ENCODE results near the gene NEUROG1. TPM values are rescaled to one million over a fixed set of nuclear protein-coding genes. Genes with fewer than 3 reads are reported as not detected.
A peak's percentile ranks its signal among the peaks of the same experiment; 100 is the strongest.

Gene NEUROG1
- total RNA-seq, 2 donors from 2014 or later, result not detected

GRCh38 chr5:135556620-135557019, 20.9 kb upstream of the NEUROG1 start:
- H3K27ac Mint-ChIP-seq, result no peak overlapping the region
- no peaks in the 10 kb centered on the region for H3K36me3 Mint-ChIP-seq (ENCODE audit: insufficient read depth in 2 of 2)
- no peak overlapping the region for H3K4me3 Mint-ChIP-seq
- no peak for ATAC-seq (replicated peaks in 1 of 2)
- no peaks in the 10 kb centered on the region for H3K4me1 Mint-ChIP-seq (ENCODE audit: low read depth)
- no peaks in the 10 kb centered on the region for H3K9me3 Mint-ChIP-seq
- H3K27me3 Mint-ChIP-seq (ENCODE audit: low read depth), result peaks cover 57% of the 10 kb centered on the region
- no peak for DNase-seq

- Mint-ChIP-seq H3K27ac (no peak overlapping the region), H3K4me1 (ENCODE audit: low read depth) (no peaks in the 10 kb centered on the region), H3K4me3 (no peak overlapping the region), H3K36me3 (ENCODE audit: insufficient read depth in 2 of 2) (no peaks in the 10 kb centered on the region), H3K9me3 (no peaks in the 10 kb centered on the region), H3K27me3 (ENCODE audit: low read depth) (peaks cover 61% of the 10 kb centered on the region)
- no peak for DNase-seq
- ATAC-seq (replicated peaks in 1 of 2), result no peak
These were observed 19.8 kb upstream of the NEUROG1 start for GRCh38 chr5:135555530-135555929.

- Mint-ChIP-seq H3K27ac (no peak overlapping the region), H3K9me3 (no peaks in the 10 kb centered on the region), H3K4me1 (ENCODE audit: low read depth) (no peaks in the 10 kb centered on the region), H3K4me3 (no peak overlapping the region), H3K36me3 (ENCODE audit: insufficient read depth in 2 of 2) (no peaks in the 10 kb centered on the region), H3K27me3 (ENCODE audit: low read depth) (peaks cover 61% of the 10 kb centered on the region)
- no peak for ATAC-seq (replicated peaks in 1 of 2)
- DNase-seq, result no peak
These were observed 18.1 kb upstream of the NEUROG1 start for GRCh38 chr5:135553688-135554462.

- Mint-ChIP-seq H3K27me3 (ENCODE audit: low read depth) (peaks cover 63% of the 10 kb centered on the region), H3K36me3 (ENCODE audit: insufficient read depth in 2 of 2) (no peaks in the 10 kb centered on the region), H3K4me3 (no peak overlapping the region), H3K9me3 (no peaks in the 10 kb centered on the region), H3K27ac (no peak overlapping the region), H3K4me1 (ENCODE audit: low read depth) (no peaks in the 10 kb centered on the region)
- ATAC-seq (replicated peaks in 1 of 2) (peak; percentile 74 to 82), DNase-seq (peak; percentile 60 to 71)
These were observed 16.1 kb upstream of the NEUROG1 start for GRCh38 chr5:135551593-135552447.

- DNase-seq (no peak), ATAC-seq (replicated peaks in 1 of 2) (no peak)
- Mint-ChIP-seq H3K9me3 (no peaks in the 10 kb centered on the region), H3K27me3 (ENCODE audit: low read depth) (peaks cover 72% of the 10 kb centered on the region), H3K27ac (no peak overlapping the region), H3K4me1 (ENCODE audit: low read depth) (peaks cover 3% of the 10 kb centered on the region), H3K4me3 (no peak overlapping the region), H3K36me3 (ENCODE audit: insufficient read depth in 2 of 2) (no peaks in the 10 kb centered on the region)
These were observed 13.6 kb upstream of the NEUROG1 start for GRCh38 chr5:135549413-135549812.

- Mint-ChIP-seq H3K9me3 (no peaks in the 10 kb centered on the region), H3K4me3 (no peak overlapping the region), H3K27me3 (ENCODE audit: low read depth) (peaks cover 80% of the 10 kb centered on the region), H3K36me3 (ENCODE audit: insufficient read depth in 2 of 2) (no peaks in the 10 kb centered on the region), H3K4me1 (ENCODE audit: low read depth) (peaks cover 14% of the 10 kb centered on the region), H3K27ac (no peak overlapping the region)
- no peak for ATAC-seq (replicated peaks in 1 of 2)
- no peak for DNase-seq
These were observed 12.0 kb upstream of the NEUROG1 start for GRCh38 chr5:135547590-135548254.

- no peak for ATAC-seq (replicated peaks in 1 of 2)
- H3K9me3 Mint-ChIP-seq, result no peaks in the 10 kb centered on the region
- peaks cover 84% of the 10 kb centered on the region for H3K27me3 Mint-ChIP-seq (ENCODE audit: low read depth)
- DNase-seq, result no peak
- H3K4me1 Mint-ChIP-seq (ENCODE audit: low read depth), result peaks cover 14% of the 10 kb centered on the region
- H3K27ac Mint-ChIP-seq, result no peak overlapping the region
- H3K4me3 Mint-ChIP-seq, result no peak overlapping the region
- no peaks in the 10 kb centered on the region for H3K36me3 Mint-ChIP-seq (ENCODE audit: insufficient read depth in 2 of 2)
These were observed 11.1 kb upstream of the NEUROG1 start for GRCh38 chr5:135546912-135547311.

GRCh38 chr5:135546101-135546500, 10.3 kb upstream of the NEUROG1 start:
- Mint-ChIP-seq H3K27ac (no peak overlapping the region), H3K4me3 (no peak overlapping the region), H3K27me3 (ENCODE audit: low read depth) (peaks cover 89% of the 10 kb centered on the region), H3K9me3 (no peaks in the 10 kb centered on the region), H3K36me3 (ENCODE audit: insufficient read depth in 2 of 2) (no peaks in the 10 kb centered on the region), H3K4me1 (ENCODE audit: low read depth) (peaks cover 14% of the 10 kb centered on the region)
- DNase-seq (no peak), ATAC-seq (replicated peaks in 1 of 2) (no peak)

- ATAC-seq (replicated peaks in 1 of 2) (no peak), DNase-seq (no peak)
- Mint-ChIP-seq H3K36me3 (ENCODE audit: insufficient read depth in 2 of 2) (no peaks in the 10 kb centered on the region), H3K4me1 (ENCODE audit: low read depth) (peaks cover 14% of the 10 kb centered on the region), H3K27me3 (ENCODE audit: low read depth) (peaks cover 91% of the 10 kb centered on the region), H3K9me3 (no peaks in the 10 kb centered on the region), H3K4me3 (peak overlapping the region in 1 of 2 donors; percentile 89), H3K27ac (no peak overlapping the region)
These were observed 9.3 kb upstream of the NEUROG1 start for GRCh38 chr5:135545099-135545498.

GRCh38 chr5:135543485-135544304, 7.9 kb upstream of the NEUROG1 start:
- DNase-seq (no peak), ATAC-seq (replicated peaks in 1 of 2) (peak; percentile 39 to 47)
- Mint-ChIP-seq H3K27me3 (ENCODE audit: low read depth) (peaks cover 83% of the 10 kb centered on the region), H3K9me3 (no peaks in the 10 kb centered on the region), H3K36me3 (ENCODE audit: insufficient read depth in 2 of 2) (no peaks in the 10 kb centered on the region), H3K4me3 (peak overlapping the region; percentile 89 to 97), H3K27ac (no peak overlapping the region), H3K4me1 (ENCODE audit: low read depth) (peaks cover 14% of the 10 kb centered on the region)

- Mint-ChIP-seq H3K27ac (no peak overlapping the region), H3K4me3 (peak overlapping the region; percentile 55 to 58), H3K27me3 (ENCODE audit: low read depth) (peaks cover 87% of the 10 kb centered on the region), H3K9me3 (no peaks in the 10 kb centered on the region), H3K4me1 (ENCODE audit: low read depth) (peaks cover 14% of the 10 kb centered on the region), H3K36me3 (ENCODE audit: insufficient read depth in 2 of 2) (no peaks in the 10 kb centered on the region)
- no peak for ATAC-seq (replicated peaks in 1 of 2)
- DNase-seq, result no peak
These were observed 7.3 kb upstream of the NEUROG1 start for GRCh38 chr5:135543001-135543484.

GRCh38 chr5:135541807-135542502, 6.2 kb upstream of the NEUROG1 start:
- ATAC-seq (replicated peaks in 1 of 2) (no peak), DNase-seq (no peak)
- Mint-ChIP-seq H3K27me3 (ENCODE audit: low read depth) (peaks cover 88% of the 10 kb centered on the region), H3K4me3 (no peak overlapping the region), H3K9me3 (no peaks in the 10 kb centered on the region), H3K27ac (no peak overlapping the region), H3K36me3 (ENCODE audit: insufficient read depth in 2 of 2) (no peaks in the 10 kb centered on the region), H3K4me1 (ENCODE audit: low read depth) (peaks cover 14% of the 10 kb centered on the region)
